Bronchial epithelial cell (primary cell): ENCODE data around the gene CACTIN. TPM values are rescaled to one million over a fixed set of nuclear protein-coding genes. Genes with fewer than 3 reads are reported as not detected.
A peak's percentile ranks its signal among the peaks of the same experiment; 100 is the strongest.
"Not testable (repeated sequence)": the region's sequence is repeated elsewhere in the genome, so short reads cannot be mapped to it uniquely, and the experiment has no call there.

Source experiments
- DNase-seq: peaks from one replicate; pipeline ENCODE4 v3.0.0-alpha.2; 2010; ENCODE audit warnings: low read depth
- FAIRE-seq: peaks from 2 replicates; lab custom pipeline; 2011; peaks lifted over from hg19 to GRCh38; lab: Jason Lieb, UNC
- H3K27me3 ChIP-seq: 2 replicates; pipeline ENCODE4 v1.5.1; 2011; ENCODE audit warnings: low read length; ENCODE audit not compliant: control insufficient read depth, insufficient read depth
- H3K36me3 ChIP-seq: 2 replicates; pipeline ENCODE4 v1.5.1; 2011; ENCODE audit warnings: low read length; ENCODE audit not compliant: control insufficient read depth, insufficient read depth
- H3K4me3 ChIP-seq: 2 replicates; pipeline ENCODE4 v1.5.1; 2011; ENCODE audit warnings: mild to moderate bottlenecking, low read depth, low read length, control low read depth
- total RNA-seq: library from RNA; depleted of rRNA; stranded (reverse); fragments of >200 nt; gene quantifications from 2 replicates; pipeline ENCODE4 v1.2.1, GENCODE V29; 2014
- TF ChIP-seq, protein P1 (sequence below): IDR thresholded peaks from 2 replicates; pipeline ENCODE4 v1.5.1; 2011; ENCODE audit warnings: mild to moderate bottlenecking, moderate library complexity, low read length, control low read depth, inconsistent platforms; ENCODE audit not compliant: insufficient read depth, severe bottlenecking

CACTIN gene
- total RNA-seq, 1 donor from 2014 or later = 30.3 TPM

DNA sequence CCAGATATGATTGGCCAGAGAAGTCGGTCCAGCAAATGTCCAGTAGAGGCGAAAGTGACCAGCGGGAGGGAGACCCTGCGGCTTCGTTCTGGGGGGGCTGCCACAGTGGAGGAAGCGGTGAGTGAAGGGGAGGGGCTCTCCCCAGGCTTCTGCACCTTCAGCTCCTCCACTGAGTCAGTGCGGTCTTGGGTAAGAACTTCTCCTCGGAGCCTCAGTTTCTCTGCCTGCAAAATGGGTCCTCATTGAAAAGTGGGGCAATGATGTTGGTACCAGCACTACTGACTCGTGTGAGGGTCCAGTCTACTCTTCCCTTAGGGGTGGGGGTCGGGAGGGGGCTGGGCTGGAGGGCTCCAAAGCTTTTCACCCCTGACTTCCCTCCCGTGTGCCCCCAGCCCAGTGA, 37.2 kb downstream of the CACTIN start:
- H3K36me3 ChIP-seq = no peaks in the 10 kb centered on the region
- H3K27me3 ChIP-seq = peaks cover 1% of the 10 kb centered on the region
- TF ChIP-seq, protein P1, sequence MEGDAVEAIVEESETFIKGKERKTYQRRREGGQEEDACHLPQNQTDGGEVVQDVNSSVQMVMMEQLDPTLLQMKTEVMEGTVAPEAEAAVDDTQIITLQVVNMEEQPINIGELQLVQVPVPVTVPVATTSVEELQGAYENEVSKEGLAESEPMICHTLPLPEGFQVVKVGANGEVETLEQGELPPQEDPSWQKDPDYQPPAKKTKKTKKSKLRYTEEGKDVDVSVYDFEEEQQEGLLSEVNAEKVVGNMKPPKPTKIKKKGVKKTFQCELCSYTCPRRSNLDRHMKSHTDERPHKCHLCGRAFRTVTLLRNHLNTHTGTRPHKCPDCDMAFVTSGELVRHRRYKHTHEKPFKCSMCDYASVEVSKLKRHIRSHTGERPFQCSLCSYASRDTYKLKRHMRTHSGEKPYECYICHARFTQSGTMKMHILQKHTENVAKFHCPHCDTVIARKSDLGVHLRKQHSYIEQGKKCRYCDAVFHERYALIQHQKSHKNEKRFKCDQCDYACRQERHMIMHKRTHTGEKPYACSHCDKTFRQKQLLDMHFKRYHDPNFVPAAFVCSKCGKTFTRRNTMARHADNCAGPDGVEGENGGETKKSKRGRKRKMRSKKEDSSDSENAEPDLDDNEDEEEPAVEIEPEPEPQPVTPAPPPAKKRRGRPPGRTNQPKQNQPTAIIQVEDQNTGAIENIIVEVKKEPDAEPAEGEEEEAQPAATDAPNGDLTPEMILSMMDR = no peak
- DNase-seq (no peak), FAIRE-seq (no peak)
- no peak overlapping the region for H3K4me3 ChIP-seq

DNA sequence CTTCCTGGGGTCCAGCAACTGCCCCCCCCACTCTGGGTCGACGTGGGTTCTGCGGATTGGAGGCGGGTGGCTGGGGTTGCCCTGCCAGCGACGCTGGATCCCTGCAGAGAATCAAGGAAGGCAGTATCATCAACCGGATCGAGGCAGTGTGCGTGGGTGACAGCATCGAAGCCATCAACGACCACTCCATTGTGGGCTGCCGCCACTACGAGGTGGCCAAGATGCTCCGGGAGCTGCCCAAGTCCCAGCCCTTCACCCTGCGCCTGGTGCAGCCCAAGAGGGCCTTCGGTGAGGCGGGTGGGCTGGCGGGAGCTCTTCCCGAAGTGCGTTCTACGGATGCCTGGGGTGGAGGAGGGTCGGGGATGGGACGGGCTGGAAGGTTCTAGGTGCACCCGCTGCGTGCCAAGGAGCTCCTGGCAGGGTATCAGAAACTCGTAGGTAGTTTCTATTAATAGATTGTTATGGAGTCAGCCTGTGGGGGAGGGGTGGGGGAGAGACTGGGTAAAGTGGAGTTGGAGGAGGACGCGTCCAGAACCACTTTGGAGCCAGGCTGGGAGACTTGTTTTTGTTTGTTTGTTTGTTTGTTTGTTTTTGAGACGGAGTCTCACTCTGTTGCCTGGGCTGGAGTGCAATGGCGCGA, 39.8 kb downstream of the CACTIN start:
- H3K27me3 ChIP-seq = no peaks in the 10 kb centered on the region
- no peak for FAIRE-seq
- TF ChIP-seq, protein P1 = no peak
- no peaks in the 10 kb centered on the region for H3K36me3 ChIP-seq
- no peak overlapping the region for H3K4me3 ChIP-seq
- DNase-seq = no peak

DNA sequence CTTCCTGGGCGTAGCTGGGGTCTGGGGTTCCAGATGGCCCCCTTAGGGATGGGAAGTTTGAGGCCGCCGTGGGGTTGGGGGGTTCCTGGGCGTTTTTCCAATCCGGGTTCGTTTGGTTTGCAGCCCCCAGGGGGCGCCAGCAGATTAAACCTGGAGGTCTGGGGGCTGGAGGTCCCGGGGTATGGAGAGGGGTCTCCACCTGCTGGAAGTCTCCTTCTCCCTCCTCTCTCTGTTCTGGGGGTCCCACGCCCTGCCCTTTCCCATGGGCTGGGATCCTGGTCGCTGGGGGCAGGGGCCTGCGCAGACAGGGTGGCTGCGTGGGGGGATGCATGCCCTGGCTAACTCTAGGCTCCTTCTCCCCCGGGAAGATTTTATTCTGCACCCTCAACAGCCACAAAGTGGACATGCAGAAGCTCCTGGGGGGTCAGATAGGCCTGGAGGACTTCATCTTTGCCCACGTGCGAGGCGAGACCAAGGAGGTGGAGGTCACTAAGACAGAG, 40.4 kb downstream of the CACTIN start:
- no peak for DNase-seq
- FAIRE-seq = no peak
- TF ChIP-seq, protein P1 = peak; percentile 40
- Histone ChIP-seq H3K27me3 (no peaks in the 10 kb centered on the region), H3K4me3 (no peak overlapping the region), H3K36me3 (no peaks in the 10 kb centered on the region)

DNA sequence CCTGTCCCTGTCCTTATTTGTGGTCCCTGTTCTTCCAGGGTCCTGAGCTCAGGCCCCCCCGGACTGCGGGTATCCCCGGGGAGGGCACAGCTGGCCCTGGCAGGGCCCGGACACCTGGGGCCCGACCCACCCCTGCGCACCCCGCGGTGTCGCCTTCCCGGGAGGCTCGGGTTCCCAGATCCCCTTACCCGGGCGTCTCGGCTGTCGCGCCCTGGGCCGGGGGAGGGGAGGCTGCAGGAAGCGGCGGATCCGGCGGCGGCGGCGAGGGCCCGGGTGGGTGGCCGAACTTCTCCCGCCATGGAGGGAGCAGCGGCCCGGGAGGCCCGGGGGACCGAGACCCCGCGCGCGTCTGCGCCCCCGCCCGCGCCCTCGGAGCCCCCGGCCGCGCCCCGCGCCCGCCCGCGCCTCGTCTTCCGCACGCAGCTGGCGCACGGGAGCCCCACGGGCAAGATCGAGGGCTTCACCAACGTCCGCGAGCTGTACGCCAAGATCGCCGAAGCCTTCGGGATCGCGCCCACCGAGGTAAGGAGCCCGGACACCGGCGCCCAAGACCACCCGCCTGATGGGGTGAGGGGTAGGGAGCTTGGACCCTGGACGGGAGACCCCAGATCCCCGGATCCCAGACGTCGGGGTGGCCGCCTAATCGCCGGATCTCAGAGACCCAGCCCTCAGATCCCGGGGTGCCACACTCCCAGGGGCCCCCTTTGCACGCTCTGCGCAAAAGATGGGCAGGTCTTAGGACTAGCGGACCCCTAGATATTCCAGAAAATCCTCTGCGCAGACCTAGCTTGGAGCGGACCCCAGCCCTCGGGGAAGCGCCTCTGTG, 41.1 kb downstream of the CACTIN start, which contains the start of gene GIPC3:
GIPC3 (plus strand) TSS at position 178 of the 826 bp plus-strand sequence; CDS start at position 298, 120 bp downstream.
- H3K4me3 ChIP-seq = no peak within 1 kb of the TSS
- DNase-seq = no peak
- no peak for FAIRE-seq
- no peaks in the 10 kb centered on the region for H3K27me3 ChIP-seq
- H3K36me3 ChIP-seq = no peaks in the 10 kb centered on the region
- TF ChIP-seq, protein P1 = no peak

DNA sequence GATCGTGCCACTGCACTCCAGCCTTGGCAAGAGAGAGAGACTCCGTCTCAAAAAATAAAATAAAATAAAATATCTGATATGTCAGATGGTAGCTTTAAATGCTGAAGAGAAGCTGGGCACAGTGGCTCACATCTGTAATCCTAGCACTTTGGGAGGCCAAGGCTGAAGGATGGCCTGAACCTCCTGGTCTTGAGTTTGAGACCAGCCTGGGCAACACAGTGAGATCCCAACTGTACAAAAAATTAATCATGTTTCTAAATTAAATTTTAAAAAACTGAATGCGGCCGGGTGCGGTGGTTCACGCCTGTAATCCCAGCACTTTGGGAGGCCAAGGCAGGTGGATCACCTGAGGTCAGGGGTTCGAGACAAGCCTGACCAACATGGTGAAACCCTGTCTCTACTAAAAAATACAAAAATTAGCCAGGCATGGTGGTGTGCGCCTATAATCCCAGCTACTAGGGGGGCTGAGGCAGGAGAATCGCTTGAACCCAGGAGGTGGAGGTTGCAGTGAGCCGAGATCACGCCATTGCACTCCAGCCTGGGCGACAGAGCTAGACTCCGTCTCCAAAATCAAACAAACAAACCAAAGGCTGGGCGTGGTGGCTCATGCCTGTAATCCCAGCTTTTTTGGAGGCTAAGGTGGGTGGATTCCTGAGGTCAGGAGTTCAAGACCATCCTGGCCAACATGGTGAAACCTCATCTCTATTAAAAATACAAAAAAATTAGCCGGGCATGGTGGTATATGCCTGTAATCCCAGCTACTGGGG, 42.4 kb downstream of the CACTIN start:
- not testable (repeated sequence) for H3K27me3 ChIP-seq, H3K36me3 ChIP-seq, H3K4me3 ChIP-seq, FAIRE-seq, DNase-seq

DNA sequence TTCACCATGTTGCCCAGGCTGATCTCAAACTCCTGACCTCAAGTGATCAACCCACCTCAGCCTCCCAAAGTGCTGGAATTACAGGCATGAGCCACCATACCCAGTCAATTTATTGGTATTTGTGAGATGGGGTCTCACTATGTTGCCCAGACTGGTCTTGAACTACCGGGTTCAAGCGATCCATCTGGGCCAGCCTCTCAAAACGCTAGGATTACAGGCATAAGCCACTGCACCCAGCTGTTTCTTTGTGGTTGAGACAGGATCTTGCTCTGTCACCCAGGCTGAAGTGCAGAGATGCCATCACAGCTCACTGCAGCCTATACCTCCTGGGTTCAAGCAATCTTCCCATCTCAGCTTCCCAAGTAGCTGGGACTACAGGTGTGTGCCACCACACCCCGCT, 44.8 kb downstream of the CACTIN start:
- H3K36me3 ChIP-seq, H3K27me3 ChIP-seq, H3K4me3 ChIP-seq, FAIRE-seq, DNase-seq: not testable (repeated sequence)
